Heart right ventricle (tissue), 16 donors: ENCODE measurements around the gene CDKAL1. TPM values are rescaled to one million over a fixed set of nuclear protein-coding genes. Genes with fewer than 3 reads are reported as not detected.

ENCODE experiments used
- ATAC-seq, 8 donors: fragments of 200-7000 bp; cut with Tn5 transposase; one replicate each; pipeline ENCODE4 v1.9.1; 2020; ENCODE audit warnings: mild to moderate bottlenecking in 8 of 8, moderate library complexity in 8 of 8, moderate number of reproducible peaks in 1 of 8
- DNase-seq, 2 donors: peaks; one replicate each; pipeline ENCODE4 v3.0.0-alpha.2; 2020
- H3K27ac ChIP-seq, 10 donors: fragments of 200-600 bp; sonication (generic) in 2 of 10; one replicate each; pipeline versions ENCODE4 v1.5.0 to v1.8.0; 2020 to 2022; ENCODE audit warnings: mild to moderate bottlenecking in 3 of 10
- H3K27me3 ChIP-seq, 7 donors: fragments of 200-600 bp; one replicate each; pipeline ENCODE4 v1.8.0; 2021 to 2022; ENCODE audit warnings: mild to moderate bottlenecking in 2 of 7
- H3K36me3 ChIP-seq, 9 donors: fragments of 200-600 bp; sonication (generic) in 1 of 9; one replicate each; pipeline versions ENCODE4 v1.5.0 to v1.8.0; 2020 to 2022; ENCODE audit warnings: mild to moderate bottlenecking in 2 of 9
- H3K4me1 ChIP-seq, 9 donors: fragments of 200-600 bp; sonication (generic) in 1 of 9; one replicate each; pipeline versions ENCODE4 v1.5.0 to v1.8.0; 2020 to 2022; ENCODE audit warnings: mild to moderate bottlenecking in 4 of 9
- H3K4me3 ChIP-seq, 10 donors: fragments of 200-600 bp; sonication (generic) in 2 of 10; one replicate each; pipeline versions ENCODE4 v1.5.0 to v1.8.0; 2020 to 2022; ENCODE audit warnings: mild to moderate bottlenecking in 7 of 10, moderate library complexity in 2 of 10
- H3K9me3 ChIP-seq, 11 donors: fragments of 200-600 bp in 10 of 11; sonication (generic) in 2 of 11; one replicate each; pipeline versions ENCODE4 v1.5.0 to v1.8.0; 2013 to 2022; ENCODE audit warnings: mild to moderate bottlenecking in 2 of 11, control low read depth in 1 of 11, moderate library complexity in 1 of 11
- CTCF ChIP-seq, 9 donors: fragments of 200-600 bp; sonication (generic) in 2 of 9; IDR thresholded peaks; one replicate each; pipeline versions ENCODE4 v1.5.0 to v1.8.0; 2021 to 2022; ENCODE audit warnings: antibody characterized with exemption in 9 of 9, mild to moderate bottlenecking in 5 of 9, moderate library complexity in 1 of 9
- WGBS, 2 donors: extraction: QIAGEN DNeasy Blood & Tissue Kit; methylation state at CpG; one replicate each; pipeline ENCODE4 v1.1.7; 2013; ENCODE audit warnings: inconsistent platforms in 1 of 2; 5-methylcytosine and 5-hydroxymethylcytosine counted together
- intact Hi-C, 10 donors: fragments of 100-400 bp; cut with DNase I; formaldehyde crosslinking; loops; one replicate each; pipeline versions ENCODE4 v1.11.1 to v1.14.2; 2022
- polyA plus RNA-seq, 2 donors: library from polyadenylated mRNA; stranded (reverse); fragments of 200-250 nt; gene quantifications; one replicate each; pipeline ENCODE4 v1.2.3, GENCODE V29; 2013
- total RNA-seq, 10 donors: library from RNA; stranded (reverse); fragmentation: NEBNext Ultra II Directional in 3 of 10; extraction: Animal tissue kit (Norgen Biotek cat#: 25700) in 3 of 10; gene quantifications; one replicate each; pipeline versions ENCODE4 v1.2.1 to v1.2.4, GENCODE V29; 2021 to 2023
- donor health status: Arrhythmogenic right ventricular cardiomyopathy.
- donor health status: ischemic (EF 13 %, LVEDD 7.1; RV severe dilation, severe dysfunction).
- donor health status: healthy with polysubstance abuse.
- donor health status: DM: no; HTN: yes; CAD: no.
- donor health status: DM: no; HTN: no; CAD: no.
- donor health status: ischemic (EF 25% LVEDD 6.9; RV normal size, moderate dysfunction).
- donor health status: ischemic (EF 25% LVEDD 5.7; RV mildly dilated, moderate dysfunction).
- donor health status: healthy.
- donor health status: DM: yes; HTN: yes; CAD: no.
- donor health status: Ischemic cardiomyopathy.
- donor health status: ischemic (EF 35%, LVEDD 5.7; RV mildly dilated, moderate dysfunction).
- donor health status: nonischemic (EF 11% LVEDD 7.7; RV severe dilation, severe dysfunction).
- donor health status: DM: yes; HTN: yes; CAD: no.
- donor health status: PGD.
- donor health status: ischemic (EF 29% LVEDD 5.4; RV normal size, mild dysfunction).
- donor health status: nonischemic (EF 23%, LVEDD 6.1; RV moderate dilation, normal function).

The CDKAL1 gene
- total and polyA plus RNA-seq, 12 donors = 3.2 to 14.0 (median 10.6) TPM

- 83 to 86% methylated on average over 4 of the region's 4 CpGs for WGBS, 2 donors
- no peaks in the 10 kb centered on the region for H3K27me3 ChIP-seq
- no peak overlapping the region for H3K27ac ChIP-seq
- H3K4me1 ChIP-seq = peaks cover 0 to 15% (median 0%) of the 10 kb centered on the region in 9 donors
- H3K9me3 ChIP-seq = no peaks in the 10 kb centered on the region
- ATAC-seq (no peak), DNase-seq (no peak)
- intact Hi-C loops = no loop called here
- H3K4me3 ChIP-seq = no peak overlapping the region
- H3K36me3 ChIP-seq = no peaks in the 10 kb centered on the region
- no peak for TF ChIP-seq CTCF (IDR thresholded peaks at IDR 0.05)
Observed at GRCh38 chr6:21161707-21162106, 627.5 kb downstream of the CDKAL1 start.

- Histone ChIP-seq H3K9me3 (no peaks in the 10 kb centered on the region), H3K27ac (no peak overlapping the region), H3K27me3 (no peaks in the 10 kb centered on the region), H3K4me3 (no peak overlapping the region), H3K36me3 (no peaks in the 10 kb centered on the region), H3K4me1 (peaks cover 0 to 21% (median 6%) of the 10 kb centered on the region in 9 donors)
- intact Hi-C loops = no loop called here
- 93 to 96% methylated on average over 13 of the region's 13 CpGs for WGBS, 2 donors
- DNase-seq (no peak), ATAC-seq (no peak)
- no peak for TF ChIP-seq CTCF (IDR thresholded peaks at IDR 0.05)
Observed at GRCh38 chr6:21163110-21163837, 629.0 kb downstream of the CDKAL1 start.

GRCh38 chr6:21163838-21164180, 629.6 kb downstream of the CDKAL1 start:
- no peak for TF ChIP-seq CTCF (IDR thresholded peaks at IDR 0.05)
- Histone ChIP-seq H3K4me3 (no peak overlapping the region), H3K9me3 (no peaks in the 10 kb centered on the region), H3K36me3 (no peaks in the 10 kb centered on the region), H3K4me1 (peaks cover 0 to 21% (median 6%) of the 10 kb centered on the region in 9 donors), H3K27ac (no peak overlapping the region), H3K27me3 (no peaks in the 10 kb centered on the region)
- DNase-seq = no peak
- no peak for ATAC-seq
- intact Hi-C loops = no loop called here
- WGBS, 2 donors = 97 to 100% methylated on average over 2 of the region's 2 CpGs

GRCh38 chr6:21164768-21165326, 630.6 kb downstream of the CDKAL1 start:
- no peaks in the 10 kb centered on the region for H3K27me3 ChIP-seq
- 47 to 68% methylated on average over 2 of the region's 2 CpGs for WGBS, 2 donors
- intact Hi-C loops = no loop called here
- TF ChIP-seq CTCF (IDR thresholded peaks at IDR 0.05) = no peak
- ATAC-seq = no peak
- DNase-seq = no peak
- no peaks in the 10 kb centered on the region for H3K36me3 ChIP-seq
- no peak overlapping the region for H3K4me3 ChIP-seq
- no peak overlapping the region for H3K27ac ChIP-seq
- no peaks in the 10 kb centered on the region for H3K9me3 ChIP-seq
- peaks cover 0 to 21% (median 6%) of the 10 kb centered on the region in 9 donors for H3K4me1 ChIP-seq
